Ovary (tissue), 3 donors: ENCODE data around the gene ADGRB3.

ENCODE experiments used
- EP300 ChIP-seq: sonication (generic); formaldehyde crosslinking; IDR thresholded peaks from one replicate; pipeline ENCODE4 v1.6.1; 2017; ENCODE audit warnings: antibody characterized with exemption
- POLR2A ChIP-seq: fragments of 450-650 bp; IDR thresholded peaks from one replicate; pipeline ENCODE4 v1.6.1; 2017; ENCODE audit warnings: antibody characterized with exemption, mild to moderate bottlenecking, moderate library complexity
- TF ChIP-seq, protein P1 (sequence below), 3 donors: fragments of 450-650 bp in 2 of 3; fragments of 200-600 bp in 1 of 3; IDR thresholded peaks; one replicate each; pipeline versions ENCODE4 v1.5.1 to v1.8.0; 2016 to 2022; ENCODE audit warnings: antibody characterized with exemption in 3 of 3, mild to moderate bottlenecking in 1 of 3
- donor health status: DM: no; HTN: no; CAD: no.

DNA sequence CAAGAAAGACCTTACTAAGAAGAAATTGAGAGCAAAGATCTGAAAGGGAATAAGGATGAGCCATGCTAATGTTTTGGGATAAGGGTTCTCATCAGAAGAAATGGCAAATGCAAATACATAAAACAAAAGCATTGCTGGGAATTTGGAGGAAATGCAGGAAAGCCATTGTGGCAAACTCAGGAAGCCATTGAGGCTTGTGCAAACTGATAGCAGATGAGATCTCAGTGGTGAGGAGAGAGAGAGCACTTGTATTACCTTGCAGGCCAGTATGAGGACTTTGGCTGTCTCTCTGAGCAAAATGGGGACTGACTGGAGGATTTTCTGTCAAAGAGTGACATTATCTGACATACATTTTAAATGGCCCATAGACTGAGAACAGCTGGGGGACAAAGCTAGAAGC is 103.0 kb downstream of the ADGRB3 start:
- TF ChIP-seq, protein P1, sequence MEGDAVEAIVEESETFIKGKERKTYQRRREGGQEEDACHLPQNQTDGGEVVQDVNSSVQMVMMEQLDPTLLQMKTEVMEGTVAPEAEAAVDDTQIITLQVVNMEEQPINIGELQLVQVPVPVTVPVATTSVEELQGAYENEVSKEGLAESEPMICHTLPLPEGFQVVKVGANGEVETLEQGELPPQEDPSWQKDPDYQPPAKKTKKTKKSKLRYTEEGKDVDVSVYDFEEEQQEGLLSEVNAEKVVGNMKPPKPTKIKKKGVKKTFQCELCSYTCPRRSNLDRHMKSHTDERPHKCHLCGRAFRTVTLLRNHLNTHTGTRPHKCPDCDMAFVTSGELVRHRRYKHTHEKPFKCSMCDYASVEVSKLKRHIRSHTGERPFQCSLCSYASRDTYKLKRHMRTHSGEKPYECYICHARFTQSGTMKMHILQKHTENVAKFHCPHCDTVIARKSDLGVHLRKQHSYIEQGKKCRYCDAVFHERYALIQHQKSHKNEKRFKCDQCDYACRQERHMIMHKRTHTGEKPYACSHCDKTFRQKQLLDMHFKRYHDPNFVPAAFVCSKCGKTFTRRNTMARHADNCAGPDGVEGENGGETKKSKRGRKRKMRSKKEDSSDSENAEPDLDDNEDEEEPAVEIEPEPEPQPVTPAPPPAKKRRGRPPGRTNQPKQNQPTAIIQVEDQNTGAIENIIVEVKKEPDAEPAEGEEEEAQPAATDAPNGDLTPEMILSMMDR (IDR thresholded peaks at IDR 0.05) = no peak
- TF ChIP-seq POLR2A (no peak), EP300 (no peak)
